Tibial artery (tissue), 4 donors: ENCODE results near the gene PAQR9.

ENCODE experiments used
- DNase-seq, 2 donors: peaks; one replicate each; pipeline ENCODE4 v3.0.0-alpha.2; 2019
- H3K27ac ChIP-seq, 2 donors: fragments of 200-600 bp; sonication (generic) in 1 of 2; 1 replicate in 1 of 2; 2 replicates in 1 of 2; pipeline ENCODE4 v1.5.1; 2018 to 2019; ENCODE audit warnings: mild to moderate bottlenecking in 1 of 2
- H3K27me3 ChIP-seq, 2 donors: fragments of 200-600 bp; sonication (generic) in 1 of 2; one replicate each; pipeline versions ENCODE4 v1.5.1 to v1.6.0; 2016 to 2019
- H3K36me3 ChIP-seq, 3 donors: fragments of 200-600 bp; sonication (generic) in 2 of 3; one replicate each; pipeline ENCODE4 v1.5.1; 2016 to 2019; ENCODE audit warnings: mild to moderate bottlenecking in 2 of 3
- H3K4me1 ChIP-seq, 4 donors: fragments of 200-600 bp; sonication (generic) in 2 of 4; 1 replicate in 3 of 4; 2 replicates in 1 of 4; pipeline ENCODE4 v1.5.1; 2016 to 2019
- H3K4me3 ChIP-seq, 2 donors: fragments of 200-600 bp; sonication (generic) in 1 of 2; 1 replicate in 1 of 2; 2 replicates in 1 of 2; pipeline ENCODE4 v1.5.1; 2018 to 2019; ENCODE audit warnings: mild to moderate bottlenecking in 2 of 2
- H3K9me3 ChIP-seq, 3 donors: fragments of 200-600 bp; sonication (generic) in 1 of 3; one replicate each; pipeline ENCODE4 v1.5.1; 2016 to 2019
- CTCF ChIP-seq, 2 experiments: fragments of 200-600 bp in 1 of 2; fragments of 450-650 bp in 1 of 2; IDR thresholded peaks; one replicate each; pipeline ENCODE4 v1.5.1; 2017 to 2019; ENCODE audit warnings: antibody characterized with exemption in 2 of 2, mild to moderate bottlenecking in 1 of 2, moderate library complexity in 1 of 2
- intact Hi-C: fragments of 100-400 bp; cut with DNase I; formaldehyde crosslinking; loops from one replicate; pipeline ENCODE4 v1.15.0; 2023; ENCODE audit warnings: low total_unique reads

PAQR9 gene

GRCh38 chr3:142963234-142963515 lies 299 bp downstream of the PAQR9 start:
- no peak for TF ChIP-seq CTCF (IDR thresholded peaks at IDR 0.05)
- H3K27me3 ChIP-seq: peaks cover 0 to 39% of the 10 kb centered on the region in 2 donors
- DNase-seq: no peak
- no peaks in the 10 kb centered on the region for H3K9me3 ChIP-seq
- peaks cover 0 to 15% (median 9%) of the 10 kb centered on the region in 4 donors for H3K4me1 ChIP-seq
- intact Hi-C loops: no loop called here
- H3K36me3 ChIP-seq: no peaks in the 10 kb centered on the region
- H3K27ac ChIP-seq: no peak overlapping the region
- H3K4me3 ChIP-seq: peak overlapping the region; percentile 45 to 64

- H3K4me3 ChIP-seq: peak overlapping the region; percentile 45 to 64
Measured at GRCh38 chr3:142962520-142963233, 797 bp downstream of the PAQR9 start.

GRCh38 chr3:142962175-142962519 lies 1.3 kb downstream of the PAQR9 start:
- H3K9me3 ChIP-seq: no peaks in the 10 kb centered on the region
- TF ChIP-seq CTCF (IDR thresholded peaks at IDR 0.05): no peak
- intact Hi-C loops: no loop called here

More at GRCh38 chr3:142962520-142963233, 797 bp downstream of the PAQR9 start:
- no peaks in the 10 kb centered on the region for H3K36me3 ChIP-seq
- H3K27ac ChIP-seq: no peak overlapping the region
- H3K4me1 ChIP-seq: peaks cover 0 to 15% (median 9%) of the 10 kb centered on the region in 4 donors
- intact Hi-C loops: no loop called here
- H3K27me3 ChIP-seq: peaks cover 0 to 39% of the 10 kb centered on the region in 2 donors
- no peak for TF ChIP-seq CTCF (IDR thresholded peaks at IDR 0.05)
- no peaks in the 10 kb centered on the region for H3K9me3 ChIP-seq
- no peak for DNase-seq

GRCh38 chr3:142961539-142961938 lies 1.9 kb downstream of the PAQR9 start:
- H3K4me3 ChIP-seq: no peak overlapping the region
- H3K4me1 ChIP-seq: peaks cover 0 to 15% (median 9%) of the 10 kb centered on the region in 4 donors
- no peaks in the 10 kb centered on the region for H3K36me3 ChIP-seq
- intact Hi-C loops: no loop called here
- no peaks in the 10 kb centered on the region for H3K9me3 ChIP-seq
- DNase-seq: no peak
- no peak overlapping the region for H3K27ac ChIP-seq
- peaks cover 0 to 39% of the 10 kb centered on the region in 2 donors for H3K27me3 ChIP-seq
- no peak for TF ChIP-seq CTCF (IDR thresholded peaks at IDR 0.05)

More at GRCh38 chr3:142962175-142962519, 1.3 kb downstream of the PAQR9 start:
- Histone ChIP-seq H3K36me3 (no peaks in the 10 kb centered on the region), H3K4me1 (peaks cover 0 to 15% (median 9%) of the 10 kb centered on the region in 4 donors), H3K4me3 (no peak overlapping the region), H3K27ac (no peak overlapping the region), H3K27me3 (peaks cover 0 to 39% of the 10 kb centered on the region in 2 donors)
- DNase-seq: no peak

- Histone ChIP-seq H3K27me3 (peaks cover 0 to 39% of the 10 kb centered on the region in 2 donors), H3K36me3 (no peaks in the 10 kb centered on the region), H3K27ac (no peak overlapping the region), H3K9me3 (no peaks in the 10 kb centered on the region), H3K4me3 (no peak overlapping the region), H3K4me1 (peaks cover 0 to 15% (median 9%) of the 10 kb centered on the region in 4 donors)
- no peak for DNase-seq
- intact Hi-C loops: no loop called here
- no peak for TF ChIP-seq CTCF (IDR thresholded peaks at IDR 0.05)
Measured at GRCh38 chr3:142960322-142960850, 3.1 kb downstream of the PAQR9 start.
